ENCODE measurements around the gene MAP3K3. TPM values are rescaled to one million over a fixed set of nuclear protein-coding genes. Genes with fewer than 3 reads are reported as not detected.

Gene MAP3K3
- total RNA-seq, 1 experiment from 2014 or later = 38.2 TPM

DNA sequence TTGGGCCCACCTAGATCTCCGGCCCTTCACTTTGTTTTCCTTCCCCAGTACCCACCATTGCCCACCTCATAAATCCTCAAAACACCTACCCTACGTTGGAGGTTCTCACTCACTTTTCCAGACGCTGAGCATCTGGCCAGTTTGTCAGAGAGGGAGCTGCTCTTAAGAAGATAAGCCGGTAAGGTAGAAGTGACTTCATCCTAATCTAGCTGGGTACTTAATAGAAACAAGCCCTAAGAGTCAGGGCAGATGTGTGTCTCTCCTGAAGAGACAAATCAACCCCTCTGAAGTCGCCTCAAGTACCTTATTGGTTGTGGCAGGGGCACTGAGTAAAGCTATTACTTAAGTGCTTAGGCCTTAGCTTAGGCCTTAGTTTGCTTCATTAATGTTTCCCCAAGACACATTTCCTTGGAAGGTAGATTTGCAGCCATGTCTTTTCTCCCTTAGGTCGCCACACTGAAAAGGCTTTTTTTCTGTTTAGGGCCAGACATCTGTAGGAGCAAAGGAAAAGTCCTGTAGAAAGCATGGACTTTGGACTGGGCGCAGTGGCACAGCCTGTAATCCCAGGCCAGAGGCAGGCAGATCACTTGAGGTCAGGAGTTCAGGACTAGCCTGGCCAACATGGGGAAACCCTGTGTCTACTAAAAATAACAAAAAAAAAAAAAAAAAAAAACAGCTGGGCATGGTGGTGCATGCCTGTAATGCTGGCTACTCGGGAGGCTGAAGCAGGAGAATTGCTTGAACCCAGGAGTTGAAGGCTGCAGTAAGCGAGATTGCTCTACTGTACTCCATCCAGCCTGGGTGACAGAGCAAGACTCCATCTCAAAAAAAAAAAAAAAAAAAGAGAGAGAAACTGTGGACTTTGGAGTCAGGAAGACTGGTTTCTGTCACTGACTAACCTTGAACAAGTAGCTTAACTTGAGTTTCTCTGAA lies 20.5 kb upstream of the MAP3K3 start:
- Histone ChIP-seq H3K36me3 (replicated peaks; ENCODE audit: control insufficient read depth, insufficient read depth, low read length) (peaks cover 13% of the 10 kb centered on the region), H3K27me3 (ENCODE audit: control insufficient read depth, insufficient read depth, low read length) (no peaks in the 10 kb centered on the region), H3K4me3 (ENCODE audit: insufficient read depth, low read depth, low read length) (peak overlapping the region; percentile 92)
- DNase-seq = no peak

DNA sequence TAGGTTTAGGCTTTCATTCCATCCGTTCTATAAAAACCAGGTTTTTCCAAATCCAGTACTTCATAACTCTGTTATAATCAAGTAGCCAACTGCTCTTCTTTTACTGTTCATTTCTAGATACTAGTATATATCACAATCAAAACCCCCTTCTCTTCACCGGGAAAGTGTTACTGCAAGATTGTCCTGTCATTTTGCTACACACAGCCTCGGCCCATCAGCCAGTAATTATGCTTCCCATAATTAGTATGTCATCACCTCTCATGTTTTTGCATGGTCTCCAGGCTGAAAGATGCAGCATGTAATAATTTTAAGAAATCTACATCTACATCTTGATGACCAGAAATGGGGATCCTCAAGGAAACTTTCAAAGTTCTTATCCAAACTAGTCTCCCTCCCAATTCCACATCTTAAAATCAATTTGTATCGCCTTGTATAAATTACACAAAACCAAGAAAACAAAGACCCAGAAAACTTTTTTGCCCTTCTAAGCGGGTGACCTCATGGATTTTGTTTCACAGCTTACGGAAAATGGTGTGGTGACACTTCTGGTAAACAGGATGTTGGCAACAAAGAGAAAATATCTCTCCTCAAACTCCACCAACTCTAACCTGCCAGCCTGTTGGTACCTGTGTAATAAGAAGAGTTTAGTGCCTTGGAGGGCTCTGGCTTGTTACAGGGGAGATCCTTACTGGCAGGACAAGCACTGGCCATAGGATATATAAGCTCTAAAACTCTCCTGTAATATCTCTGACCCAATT lies 12.2 kb upstream of the MAP3K3 start:
- Histone ChIP-seq H3K4me3 (ENCODE audit: insufficient read depth, low read depth, low read length) (no peak overlapping the region), H3K27me3 (ENCODE audit: control insufficient read depth, insufficient read depth, low read length) (no peaks in the 10 kb centered on the region), H3K36me3 (replicated peaks; ENCODE audit: control insufficient read depth, insufficient read depth, low read length) (peaks cover 28% of the 10 kb centered on the region)
- DNase-seq = no peak

DNA sequence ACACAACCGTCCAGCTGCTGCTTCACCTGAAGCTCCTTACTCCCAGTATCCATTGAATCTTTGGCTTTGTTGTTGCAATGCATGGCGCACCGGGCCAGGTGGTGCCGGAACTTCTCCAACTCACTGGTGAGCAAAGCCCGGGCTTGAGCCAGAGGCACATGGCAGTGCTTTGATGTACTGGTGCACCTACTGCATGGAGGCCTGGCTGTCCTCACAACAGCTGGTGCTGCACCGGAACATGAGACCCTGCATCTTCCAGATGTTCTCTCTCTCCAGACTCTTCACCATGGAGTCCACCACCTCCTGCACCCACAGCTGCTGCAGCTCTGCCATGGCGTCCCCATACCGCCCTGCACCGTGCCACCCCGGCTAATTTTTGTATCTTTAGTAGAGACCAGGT lies 11.4 kb upstream of the MAP3K3 start:
- no peak for DNase-seq
- H3K27me3 ChIP-seq (ENCODE audit: control insufficient read depth, insufficient read depth, low read length) = no peaks in the 10 kb centered on the region
- H3K36me3 ChIP-seq (replicated peaks; ENCODE audit: control insufficient read depth, insufficient read depth, low read length) = peaks cover 19% of the 10 kb centered on the region
- H3K4me3 ChIP-seq (ENCODE audit: insufficient read depth, low read depth, low read length) = no peak overlapping the region

DNA sequence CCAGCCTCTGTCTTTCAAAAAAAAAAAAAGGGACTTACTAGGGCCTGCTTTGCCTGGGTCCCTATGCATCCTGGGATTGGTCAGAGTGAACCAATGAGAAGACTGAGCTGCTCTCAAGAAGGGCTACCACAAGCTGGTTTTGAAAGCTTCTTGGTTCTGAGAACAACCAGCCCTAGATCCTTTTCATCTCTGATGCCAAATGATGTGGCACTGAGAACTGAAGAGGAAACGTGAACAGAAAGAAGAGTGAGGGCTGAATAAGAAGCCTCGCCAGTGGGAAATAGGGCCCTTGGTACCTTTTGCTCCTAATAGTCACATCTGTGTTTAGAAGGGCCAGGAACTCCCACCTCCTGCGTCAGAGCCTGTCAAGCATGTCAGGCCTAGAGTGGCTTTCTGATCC lies 10.9 kb upstream of the MAP3K3 start:
- peaks cover 18% of the 10 kb centered on the region for H3K36me3 ChIP-seq (replicated peaks; ENCODE audit: control insufficient read depth, insufficient read depth, low read length)
- no peaks in the 10 kb centered on the region for H3K27me3 ChIP-seq (ENCODE audit: control insufficient read depth, insufficient read depth, low read length)
- DNase-seq = no peak
- H3K4me3 ChIP-seq (ENCODE audit: insufficient read depth, low read depth, low read length) = no peak overlapping the region

DNA sequence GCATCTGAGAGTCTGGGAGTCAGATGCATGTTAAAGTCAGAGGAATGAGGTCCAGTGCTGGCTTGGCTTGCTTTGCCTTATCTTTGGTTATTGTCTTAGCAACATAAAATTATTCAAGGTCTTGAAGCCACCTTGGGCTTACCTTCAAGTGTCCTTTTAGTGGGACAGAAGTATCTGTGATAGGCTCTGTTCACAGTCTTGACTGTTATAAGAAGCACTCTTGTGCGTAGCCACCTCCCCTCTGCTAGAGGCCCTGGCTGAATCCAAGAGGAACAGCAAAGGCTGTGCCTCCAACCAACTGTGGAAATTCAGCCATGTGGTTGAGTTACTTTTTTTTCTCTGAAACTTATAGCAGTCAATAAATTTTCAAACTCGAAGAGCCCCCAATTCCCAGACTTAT lies 8.6 kb upstream of the MAP3K3 start:
- no peaks in the 10 kb centered on the region for H3K27me3 ChIP-seq (ENCODE audit: control insufficient read depth, insufficient read depth, low read length)
- no peak overlapping the region for H3K4me3 ChIP-seq (ENCODE audit: insufficient read depth, low read depth, low read length)
- no peak for DNase-seq
- H3K36me3 ChIP-seq (replicated peaks; ENCODE audit: control insufficient read depth, insufficient read depth, low read length) = no peaks in the 10 kb centered on the region; the same call in 1 of the 2 replicates

DNA sequence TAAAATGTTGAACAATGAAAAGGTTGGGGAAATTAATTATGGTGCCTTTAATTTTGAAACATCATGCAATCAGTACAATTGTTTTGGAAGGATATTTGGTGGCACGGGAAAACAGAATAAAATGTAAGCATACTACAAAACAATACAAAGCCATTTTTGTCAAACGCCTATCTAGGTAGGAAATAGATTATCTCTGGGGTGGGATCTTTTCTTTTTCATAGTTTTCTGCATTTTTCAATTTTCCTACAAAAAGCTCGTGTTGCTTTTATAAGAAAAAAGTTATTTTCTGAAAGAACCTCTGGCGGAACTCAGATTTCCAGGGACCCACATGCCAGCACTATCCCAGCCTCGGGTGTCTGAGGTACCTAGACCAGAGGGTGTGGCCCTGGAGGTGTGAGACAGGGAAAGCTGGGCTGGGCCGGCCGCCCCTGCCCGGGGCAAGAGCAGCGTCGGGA lies 961 bp upstream of the MAP3K3 start:
- Histone ChIP-seq H3K27me3 (ENCODE audit: control insufficient read depth, insufficient read depth, low read length) (no peaks in the 10 kb centered on the region), H3K4me3 (ENCODE audit: insufficient read depth, low read depth, low read length) (peak overlapping the region; percentile 71), H3K36me3 (replicated peaks; ENCODE audit: control insufficient read depth, insufficient read depth, low read length) (no peaks in the 10 kb centered on the region)
- DNase-seq = no peak

DNA sequence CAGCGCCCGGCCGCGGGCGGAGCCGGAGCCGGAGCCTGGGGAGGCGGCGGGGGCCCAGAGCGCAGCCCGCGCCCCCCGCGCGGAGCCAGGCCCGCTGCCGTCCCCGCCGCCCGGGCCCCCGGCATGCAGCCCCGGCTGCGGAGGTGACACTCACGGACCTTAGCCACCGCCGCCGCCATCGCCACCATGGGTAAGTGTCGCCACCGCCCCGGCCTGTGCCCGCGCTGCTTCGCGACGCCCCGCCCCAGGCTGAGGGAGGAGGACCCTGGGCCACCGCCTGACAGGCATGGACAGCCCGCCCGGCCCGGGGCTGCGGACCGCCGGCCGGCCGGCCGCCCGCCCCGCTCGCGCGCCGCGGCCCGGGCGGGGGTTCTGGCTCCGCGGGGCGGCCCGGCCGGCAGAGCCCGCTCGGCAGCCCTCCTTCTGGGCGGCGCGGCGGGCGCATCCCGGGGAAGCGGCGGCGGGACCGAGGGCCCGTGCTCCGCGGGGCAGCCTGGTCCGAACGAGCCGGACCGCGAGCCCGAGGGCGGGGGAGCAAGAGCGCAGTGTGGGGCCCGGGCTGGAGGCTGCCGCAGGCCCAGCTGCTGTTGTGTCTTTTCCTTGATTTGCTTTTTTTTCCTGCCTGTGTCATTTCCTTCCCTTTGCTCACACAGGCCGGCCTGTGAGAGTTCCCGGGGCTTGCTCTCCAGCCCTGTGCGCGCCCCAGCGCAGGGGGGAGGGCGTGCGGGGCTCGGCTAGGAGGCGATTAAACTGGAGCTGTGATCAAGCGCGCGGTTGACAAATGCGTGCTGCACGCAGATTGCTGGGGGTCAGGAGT lies 565 bp downstream of the MAP3K3 start:
- peak; percentile 86 for DNase-seq
- Histone ChIP-seq H3K36me3 (replicated peaks; ENCODE audit: control insufficient read depth, insufficient read depth, low read length) (no peaks in the 10 kb centered on the region), H3K4me3 (ENCODE audit: insufficient read depth, low read depth, low read length) (peak overlapping the region; percentile 82), H3K27me3 (ENCODE audit: control insufficient read depth, insufficient read depth, low read length) (no peaks in the 10 kb centered on the region)

DNA sequence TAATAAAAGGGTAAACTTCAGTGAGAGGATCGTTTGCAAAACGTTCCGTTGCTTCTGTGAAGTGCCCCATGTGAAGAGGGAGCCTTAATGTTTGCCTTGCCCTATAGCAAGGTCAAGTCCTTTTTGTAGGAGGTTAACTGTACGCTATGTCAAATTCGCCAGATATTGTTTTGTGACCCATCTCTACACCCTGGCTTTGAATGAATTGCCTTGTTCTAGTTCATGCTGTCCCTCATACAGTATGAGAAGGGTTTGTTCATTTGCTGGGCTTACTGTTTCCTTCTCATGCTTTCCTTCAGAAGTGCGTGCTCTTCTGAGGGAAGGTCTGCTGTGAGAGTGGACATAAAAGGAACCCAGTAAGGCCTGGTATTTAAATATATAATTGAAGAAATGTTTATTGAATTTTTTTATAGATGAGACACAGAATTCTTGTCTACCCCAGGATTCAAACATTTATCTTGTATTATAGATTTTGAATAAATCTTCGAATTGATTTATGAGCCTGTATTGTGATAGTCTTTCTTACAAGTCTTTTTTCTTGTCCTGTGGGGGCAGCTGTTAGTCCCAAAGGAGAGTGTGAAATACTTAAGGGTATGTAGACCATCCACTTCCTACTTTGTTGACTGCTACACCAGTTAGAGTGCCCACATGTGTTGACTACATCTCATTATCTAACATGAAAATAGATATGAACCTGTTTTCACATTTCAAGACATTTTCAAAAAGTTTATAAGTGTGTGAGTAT lies 1.7 kb downstream of the MAP3K3 start:
- DNase-seq = no peak
- H3K36me3 ChIP-seq (replicated peaks; ENCODE audit: control insufficient read depth, insufficient read depth, low read length) = no peaks in the 10 kb centered on the region

DNA sequence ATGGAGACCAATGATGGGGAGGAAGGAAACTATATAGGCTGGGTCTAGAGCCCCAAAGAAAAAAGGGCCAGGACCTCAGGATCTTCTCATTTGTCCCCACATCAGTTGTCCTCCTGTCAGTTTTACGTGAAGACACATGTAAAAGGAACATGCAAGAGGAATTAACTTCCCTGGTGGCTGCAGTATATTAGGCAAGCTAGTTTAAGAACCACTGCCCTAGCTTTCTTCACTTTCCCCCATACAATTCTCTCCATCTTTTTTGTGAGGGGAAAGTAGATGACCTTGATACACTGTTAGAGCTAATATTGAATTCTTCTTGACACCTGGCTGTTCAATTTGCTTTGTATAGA lies 2.3 kb downstream of the MAP3K3 start:
- DNase-seq = no peak
- Histone ChIP-seq H3K4me3 (ENCODE audit: insufficient read depth, low read depth, low read length) (no peak overlapping the region), H3K36me3 (replicated peaks; ENCODE audit: control insufficient read depth, insufficient read depth, low read length) (no peaks in the 10 kb centered on the region), H3K27me3 (ENCODE audit: control insufficient read depth, insufficient read depth, low read length) (no peaks in the 10 kb centered on the region)

More for the DNA sequence above, 1.7 kb downstream of the MAP3K3 start:
- no peak overlapping the region for H3K4me3 ChIP-seq (ENCODE audit: insufficient read depth, low read depth, low read length)
- H3K27me3 ChIP-seq (ENCODE audit: control insufficient read depth, insufficient read depth, low read length) = no peaks in the 10 kb centered on the region

DNA sequence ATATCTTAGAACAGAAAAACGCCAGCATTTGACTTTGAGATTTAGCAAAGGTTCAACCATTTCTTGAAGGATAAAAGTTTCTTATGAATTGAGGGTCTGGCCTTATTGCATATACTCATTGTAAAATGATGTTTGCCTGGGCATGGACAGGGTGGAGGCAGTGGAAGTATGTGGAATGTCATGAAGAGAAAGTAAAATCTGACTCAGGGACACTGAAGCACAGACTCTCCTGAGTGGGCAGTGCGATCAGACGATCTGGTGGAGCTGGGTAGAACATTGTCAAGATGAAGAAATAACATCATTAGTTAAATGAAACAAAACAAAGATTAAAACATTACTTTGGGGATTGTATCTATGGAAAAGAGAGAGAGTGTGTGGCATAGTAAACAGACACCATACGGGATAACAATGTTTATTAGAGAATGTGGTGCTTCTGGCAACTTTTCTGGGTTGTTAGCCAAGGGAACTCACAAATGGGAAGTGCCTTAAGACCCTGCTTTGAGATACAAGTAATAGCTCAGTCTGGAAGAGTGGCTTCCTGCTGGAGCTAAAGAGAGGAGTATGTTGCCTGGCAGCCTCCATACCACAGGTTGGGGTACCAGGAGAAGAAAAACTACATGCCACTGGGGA lies 4.4 kb downstream of the MAP3K3 start:
- no peak overlapping the region for H3K4me3 ChIP-seq (ENCODE audit: insufficient read depth, low read depth, low read length)
- H3K27me3 ChIP-seq (ENCODE audit: control insufficient read depth, insufficient read depth, low read length) = no peaks in the 10 kb centered on the region
- H3K36me3 ChIP-seq (replicated peaks; ENCODE audit: control insufficient read depth, insufficient read depth, low read length) = no peaks in the 10 kb centered on the region
- no peak for DNase-seq

DNA sequence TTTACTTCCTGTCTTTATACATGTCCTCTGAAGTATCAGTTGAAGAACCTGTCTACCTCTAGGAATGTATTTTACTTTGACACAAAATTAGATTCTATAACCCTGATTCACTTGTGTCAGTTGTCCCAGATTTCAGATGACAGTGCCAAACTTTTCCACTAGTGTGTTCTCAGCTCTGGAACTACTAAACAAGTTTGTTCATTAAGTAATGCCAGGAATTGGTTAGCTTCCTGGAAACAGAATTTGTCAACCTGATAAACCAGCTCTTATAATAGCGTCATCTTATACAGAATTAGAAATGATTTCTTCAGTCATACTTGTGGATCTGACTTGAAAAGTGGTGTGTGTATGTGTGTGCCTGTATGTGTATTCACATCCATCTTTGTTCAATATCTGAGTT lies 7.4 kb downstream of the MAP3K3 start:
- Histone ChIP-seq H3K36me3 (replicated peaks; ENCODE audit: control insufficient read depth, insufficient read depth, low read length) (no peaks in the 10 kb centered on the region), H3K4me3 (ENCODE audit: insufficient read depth, low read depth, low read length) (no peak overlapping the region)

DNA sequence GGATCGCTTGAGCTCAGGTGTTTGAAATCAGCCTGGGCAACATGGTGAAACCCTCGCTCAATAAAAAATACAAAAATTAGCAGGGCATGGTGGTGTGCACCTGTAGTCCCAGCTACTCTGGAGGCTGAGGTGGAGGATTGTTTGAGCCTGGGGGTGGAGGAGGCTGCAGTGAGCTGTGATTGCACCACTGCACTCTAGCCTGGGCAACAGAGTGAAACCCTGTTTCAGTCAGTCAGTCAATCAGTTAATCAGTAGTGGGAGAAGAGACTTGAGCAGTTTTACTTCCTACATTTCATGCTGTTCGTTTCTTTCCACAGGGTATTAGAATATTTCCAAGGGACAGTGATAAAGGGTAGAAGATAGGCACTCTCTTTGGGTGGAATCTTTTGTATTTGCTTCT lies 8.8 kb downstream of the MAP3K3 start:
- Histone ChIP-seq H3K36me3 (replicated peaks; ENCODE audit: control insufficient read depth, insufficient read depth, low read length) (no peaks in the 10 kb centered on the region), H3K4me3 (ENCODE audit: insufficient read depth, low read depth, low read length) (no peak overlapping the region), H3K27me3 (ENCODE audit: control insufficient read depth, insufficient read depth, low read length) (no peaks in the 10 kb centered on the region)
- no peak for DNase-seq

More for the DNA sequence above, 7.4 kb downstream of the MAP3K3 start:
- DNase-seq = no peak
- H3K27me3 ChIP-seq (ENCODE audit: control insufficient read depth, insufficient read depth, low read length) = no peaks in the 10 kb centered on the region

DNA sequence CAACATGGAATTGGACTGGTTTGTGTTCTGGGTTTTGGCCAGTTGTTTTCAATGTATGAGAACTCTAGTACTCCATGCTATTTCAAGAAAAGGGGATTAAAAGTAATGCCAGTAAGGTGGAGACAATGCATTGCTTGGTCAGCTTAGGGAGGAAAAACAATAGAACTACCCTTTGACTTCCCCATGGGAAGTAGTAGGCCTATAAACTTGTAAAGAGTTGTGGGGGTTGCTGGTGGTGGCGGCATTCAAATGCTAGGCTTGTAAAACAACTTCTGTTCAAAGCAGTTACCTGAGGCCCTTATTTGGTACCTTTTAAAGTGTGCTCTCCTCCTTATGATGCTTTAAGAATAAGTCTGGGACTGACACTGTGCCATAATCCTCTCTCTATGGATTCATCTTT lies 9.4 kb downstream of the MAP3K3 start:
- Histone ChIP-seq H3K36me3 (replicated peaks; ENCODE audit: control insufficient read depth, insufficient read depth, low read length) (peaks cover 2% of the 10 kb centered on the region; the same call in 1 of the 2 replicates), H3K4me3 (ENCODE audit: insufficient read depth, low read depth, low read length) (no peak overlapping the region), H3K27me3 (ENCODE audit: control insufficient read depth, insufficient read depth, low read length) (no peaks in the 10 kb centered on the region)
- DNase-seq = peak; percentile 48

All from H7 (cell line).